PC-9 (cell line): ENCODE results near the gene MAPK10.

Experiments
- EZH2 ChIP-seq: fragments of 200-600 bp; sonication (generic); IDR thresholded peaks from 2 replicates; pipeline ENCODE4 v1.8.0; 2017; ENCODE audit warnings: antibody characterized with exemption, low read depth
- TF ChIP-seq, protein P1 (sequence below): fragments of 200-600 bp; sonication (generic); conservative IDR thresholded peaks from 2 replicates; pipeline ENCODE4 v1.6.1; 2017; ENCODE audit warnings: mixed run types, antibody characterized with exemption, mild to moderate bottlenecking, moderate library complexity

DNA sequence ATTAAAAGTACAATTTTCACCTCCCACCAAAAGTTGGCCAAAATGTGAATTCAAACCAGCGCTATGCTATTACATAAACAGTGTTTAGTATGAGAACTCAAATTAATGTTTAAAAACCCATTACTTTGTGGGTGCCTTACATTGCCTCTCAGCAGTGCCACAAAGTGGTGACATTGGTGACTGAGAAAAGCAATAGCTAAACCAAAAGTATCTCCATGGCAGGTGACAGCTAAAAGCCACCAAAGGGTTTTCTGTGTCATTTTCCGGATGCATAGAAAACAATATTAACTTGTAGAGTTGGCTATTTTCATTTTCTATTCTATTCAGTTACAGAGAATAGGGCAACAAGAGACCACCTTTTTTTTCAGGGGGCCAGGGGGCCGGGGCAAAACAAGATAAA, 261.2 kb downstream of the MAPK10 start:
- TF ChIP-seq, protein P1, sequence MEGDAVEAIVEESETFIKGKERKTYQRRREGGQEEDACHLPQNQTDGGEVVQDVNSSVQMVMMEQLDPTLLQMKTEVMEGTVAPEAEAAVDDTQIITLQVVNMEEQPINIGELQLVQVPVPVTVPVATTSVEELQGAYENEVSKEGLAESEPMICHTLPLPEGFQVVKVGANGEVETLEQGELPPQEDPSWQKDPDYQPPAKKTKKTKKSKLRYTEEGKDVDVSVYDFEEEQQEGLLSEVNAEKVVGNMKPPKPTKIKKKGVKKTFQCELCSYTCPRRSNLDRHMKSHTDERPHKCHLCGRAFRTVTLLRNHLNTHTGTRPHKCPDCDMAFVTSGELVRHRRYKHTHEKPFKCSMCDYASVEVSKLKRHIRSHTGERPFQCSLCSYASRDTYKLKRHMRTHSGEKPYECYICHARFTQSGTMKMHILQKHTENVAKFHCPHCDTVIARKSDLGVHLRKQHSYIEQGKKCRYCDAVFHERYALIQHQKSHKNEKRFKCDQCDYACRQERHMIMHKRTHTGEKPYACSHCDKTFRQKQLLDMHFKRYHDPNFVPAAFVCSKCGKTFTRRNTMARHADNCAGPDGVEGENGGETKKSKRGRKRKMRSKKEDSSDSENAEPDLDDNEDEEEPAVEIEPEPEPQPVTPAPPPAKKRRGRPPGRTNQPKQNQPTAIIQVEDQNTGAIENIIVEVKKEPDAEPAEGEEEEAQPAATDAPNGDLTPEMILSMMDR, result no peak
- no peak for TF ChIP-seq EZH2
